VCaP (cell line): ENCODE results near the gene METTL16.

Source experiments
- H3K27ac ChIP-seq: fragments of 450-650 bp; 2 replicates; pipeline ENCODE4 v1.5.1; 2017
- TF ChIP-seq, protein P1 (sequence below): fragments of 450-650 bp; conservative IDR thresholded peaks from 2 replicates; pipeline ENCODE4 v1.5.1; 2017; ENCODE audit warnings: mild to moderate bottlenecking, moderate library complexity

The METTL16 gene

DNA sequence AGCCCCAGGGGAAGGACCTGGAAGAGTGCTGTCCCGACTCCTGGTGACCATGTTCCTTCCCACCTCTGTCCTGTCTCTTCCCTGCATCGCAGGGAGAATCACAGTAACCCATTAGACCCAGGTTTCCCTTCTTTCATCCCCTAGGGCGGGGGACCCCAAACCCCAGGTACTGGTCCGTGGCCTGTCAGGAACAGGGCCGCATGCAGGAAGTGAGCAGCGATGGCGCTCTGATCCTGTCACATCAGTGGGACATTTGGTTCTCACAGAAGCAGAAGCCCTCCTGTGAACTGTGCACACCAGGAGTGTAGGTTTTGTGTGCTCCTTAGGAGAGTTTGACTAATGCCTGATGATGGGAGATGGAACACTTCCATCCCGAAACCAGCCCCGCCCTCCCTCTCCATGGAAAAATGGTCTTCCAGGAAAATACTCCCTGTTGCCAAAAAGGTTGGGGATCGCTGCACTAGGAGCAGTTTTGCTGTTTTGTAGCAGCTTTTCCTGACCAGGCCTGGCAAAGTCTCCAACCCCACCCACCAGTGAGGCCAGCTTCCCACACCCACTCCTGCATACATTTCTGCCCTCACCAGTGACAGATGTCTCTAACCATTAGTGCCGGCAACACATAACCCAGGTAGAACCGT is 121.4 kb downstream of the METTL16 start:
- peak overlapping the region; percentile 24; the same call in 1 of the 2 replicates for H3K27ac ChIP-seq
- TF ChIP-seq, protein P1, sequence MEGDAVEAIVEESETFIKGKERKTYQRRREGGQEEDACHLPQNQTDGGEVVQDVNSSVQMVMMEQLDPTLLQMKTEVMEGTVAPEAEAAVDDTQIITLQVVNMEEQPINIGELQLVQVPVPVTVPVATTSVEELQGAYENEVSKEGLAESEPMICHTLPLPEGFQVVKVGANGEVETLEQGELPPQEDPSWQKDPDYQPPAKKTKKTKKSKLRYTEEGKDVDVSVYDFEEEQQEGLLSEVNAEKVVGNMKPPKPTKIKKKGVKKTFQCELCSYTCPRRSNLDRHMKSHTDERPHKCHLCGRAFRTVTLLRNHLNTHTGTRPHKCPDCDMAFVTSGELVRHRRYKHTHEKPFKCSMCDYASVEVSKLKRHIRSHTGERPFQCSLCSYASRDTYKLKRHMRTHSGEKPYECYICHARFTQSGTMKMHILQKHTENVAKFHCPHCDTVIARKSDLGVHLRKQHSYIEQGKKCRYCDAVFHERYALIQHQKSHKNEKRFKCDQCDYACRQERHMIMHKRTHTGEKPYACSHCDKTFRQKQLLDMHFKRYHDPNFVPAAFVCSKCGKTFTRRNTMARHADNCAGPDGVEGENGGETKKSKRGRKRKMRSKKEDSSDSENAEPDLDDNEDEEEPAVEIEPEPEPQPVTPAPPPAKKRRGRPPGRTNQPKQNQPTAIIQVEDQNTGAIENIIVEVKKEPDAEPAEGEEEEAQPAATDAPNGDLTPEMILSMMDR, result no peak

DNA sequence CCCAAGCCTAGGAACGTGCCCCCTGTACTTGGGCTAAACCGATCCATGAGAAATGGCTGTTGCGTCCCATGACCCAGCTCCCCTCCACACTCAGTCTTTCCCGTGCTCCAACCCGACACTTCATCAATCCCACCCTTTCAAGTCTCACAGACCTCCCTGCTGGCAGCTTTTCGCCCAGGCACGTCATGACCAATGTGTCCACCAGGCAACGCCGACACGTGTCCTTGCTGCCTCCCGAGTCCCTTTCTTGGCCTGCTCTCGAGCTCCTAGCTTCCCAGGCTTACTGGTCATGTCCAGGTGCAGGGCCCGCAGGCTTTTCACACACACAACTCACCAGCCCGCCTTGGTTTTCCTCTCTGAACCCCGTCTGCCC is 123.0 kb downstream of the METTL16 start:
- H3K27ac ChIP-seq, result peak overlapping the region; percentile 24; the same call in 1 of the 2 replicates
- TF ChIP-seq, protein P1, result no peak

DNA sequence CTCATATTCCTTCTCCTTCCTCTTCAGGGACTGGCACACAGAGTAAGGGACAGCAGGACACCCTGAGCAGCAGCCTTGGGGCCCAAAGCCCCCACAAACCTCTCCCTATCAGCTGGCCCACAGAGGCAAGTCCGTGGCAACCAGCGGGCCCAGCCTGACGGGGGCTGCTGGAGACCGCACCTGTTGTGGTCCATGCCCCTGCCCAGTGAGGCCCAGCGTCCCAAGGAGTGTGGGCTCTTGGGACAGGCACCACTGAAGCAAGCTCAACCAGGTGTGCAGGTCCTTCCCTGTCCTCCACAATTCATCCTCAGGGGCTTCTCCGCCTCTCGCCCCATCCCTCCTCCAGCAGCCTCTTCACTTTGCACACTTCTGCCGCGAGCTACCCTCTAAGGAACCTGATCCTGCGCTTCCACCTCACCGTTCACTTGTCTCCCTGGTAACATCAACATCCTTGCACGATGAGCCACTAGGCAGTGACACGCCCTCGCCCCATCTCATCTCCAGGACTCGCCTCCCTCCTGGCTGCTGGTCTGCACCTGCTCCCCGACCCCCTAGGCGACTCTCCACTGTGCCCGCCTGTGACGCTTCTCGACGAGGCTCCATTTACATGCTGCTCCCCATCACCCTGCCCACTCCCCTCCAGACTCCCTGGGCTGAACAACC is 123.5 kb downstream of the METTL16 start:
- TF ChIP-seq, protein P1, result no peak
- H3K27ac ChIP-seq, result peak overlapping the region; percentile 24; the same call in 1 of the 2 replicates

DNA sequence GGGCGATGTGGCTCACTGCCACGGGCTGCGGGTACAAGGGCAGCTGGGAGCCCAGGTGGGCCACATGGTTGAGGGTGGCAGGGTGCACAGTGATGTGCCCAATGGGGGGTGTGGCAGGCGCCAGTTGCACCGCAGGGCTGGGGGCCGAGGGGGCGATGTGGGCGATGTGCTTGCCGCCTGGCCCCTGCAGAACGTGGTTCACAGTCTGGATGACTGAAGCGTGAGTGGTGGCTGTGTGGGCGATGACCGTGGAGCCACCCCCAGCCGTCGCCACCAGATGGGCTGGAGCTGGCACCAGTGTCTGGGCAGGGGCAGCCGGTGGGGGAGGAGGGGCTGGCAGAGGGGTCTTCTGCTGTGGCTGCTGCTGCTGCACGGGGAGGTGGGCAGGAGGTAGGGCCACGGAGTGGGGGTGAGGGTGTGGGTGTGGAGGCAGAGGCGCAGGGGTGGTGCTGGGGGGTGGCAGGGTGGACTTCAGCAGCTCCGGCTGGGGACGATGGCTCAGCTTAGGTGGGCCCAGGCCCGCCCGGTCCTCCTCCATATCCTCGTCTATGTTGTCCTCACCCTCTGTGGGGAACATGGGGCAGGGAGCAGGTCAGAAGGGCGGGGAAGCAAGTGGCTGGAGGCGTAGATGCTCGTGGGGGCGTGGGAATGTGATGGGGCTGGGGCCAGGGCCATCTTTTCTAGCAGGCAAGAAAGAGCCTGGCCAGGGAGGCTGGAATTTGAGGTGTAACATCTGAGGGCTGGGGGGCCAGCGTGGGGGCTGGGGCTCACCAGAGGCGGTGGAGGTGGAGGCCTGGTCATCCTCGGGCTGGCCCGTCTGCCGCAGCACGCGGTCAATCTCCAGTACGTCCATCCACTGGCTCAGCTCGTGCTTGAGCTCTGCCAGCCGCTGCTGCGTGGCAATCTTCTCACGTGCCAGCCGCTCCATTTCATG is 124.3 kb downstream of the METTL16 start:
- TF ChIP-seq, protein P1, result no peak
- 0 out of 2 replicates have a peak overlapping the region, but pooled peaks have one; percentile 20 for H3K27ac ChIP-seq

DNA sequence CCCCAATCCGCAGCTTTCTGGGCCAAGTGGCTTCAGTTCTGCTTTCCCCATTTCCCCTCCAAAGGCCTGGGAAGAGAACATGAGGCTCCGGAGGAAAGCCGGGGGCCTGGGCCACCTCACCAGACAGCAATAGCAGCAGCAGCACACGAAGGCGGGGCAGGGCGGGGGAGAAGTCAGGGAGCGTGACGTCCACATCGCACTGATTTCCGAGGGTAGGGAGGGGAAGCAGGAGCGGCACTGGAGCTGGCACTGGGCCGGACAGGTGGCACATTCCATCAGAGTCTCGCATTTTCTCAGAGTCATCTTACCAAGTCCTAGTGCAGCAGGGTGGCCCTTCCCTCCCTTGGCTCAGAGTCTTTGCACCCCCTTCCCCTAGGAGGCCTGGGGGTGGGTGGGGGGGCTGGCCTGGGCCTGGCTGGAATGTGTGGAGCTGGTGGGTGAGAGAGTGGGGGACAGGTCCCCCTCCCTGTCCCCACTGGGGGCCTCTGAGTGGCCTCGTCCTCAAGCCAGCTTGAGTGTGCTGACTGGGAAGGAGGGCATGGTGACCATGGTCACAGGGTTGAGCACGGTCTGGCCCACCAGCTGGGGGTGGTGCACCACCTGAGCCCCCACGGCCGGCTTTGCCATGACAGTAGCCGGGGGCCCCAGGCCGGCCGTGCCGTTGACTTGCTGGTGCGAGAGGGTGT is 125.1 kb downstream of the METTL16 start:
- TF ChIP-seq, protein P1, result no peak
- peak overlapping the region; percentile 83 for H3K27ac ChIP-seq

DNA sequence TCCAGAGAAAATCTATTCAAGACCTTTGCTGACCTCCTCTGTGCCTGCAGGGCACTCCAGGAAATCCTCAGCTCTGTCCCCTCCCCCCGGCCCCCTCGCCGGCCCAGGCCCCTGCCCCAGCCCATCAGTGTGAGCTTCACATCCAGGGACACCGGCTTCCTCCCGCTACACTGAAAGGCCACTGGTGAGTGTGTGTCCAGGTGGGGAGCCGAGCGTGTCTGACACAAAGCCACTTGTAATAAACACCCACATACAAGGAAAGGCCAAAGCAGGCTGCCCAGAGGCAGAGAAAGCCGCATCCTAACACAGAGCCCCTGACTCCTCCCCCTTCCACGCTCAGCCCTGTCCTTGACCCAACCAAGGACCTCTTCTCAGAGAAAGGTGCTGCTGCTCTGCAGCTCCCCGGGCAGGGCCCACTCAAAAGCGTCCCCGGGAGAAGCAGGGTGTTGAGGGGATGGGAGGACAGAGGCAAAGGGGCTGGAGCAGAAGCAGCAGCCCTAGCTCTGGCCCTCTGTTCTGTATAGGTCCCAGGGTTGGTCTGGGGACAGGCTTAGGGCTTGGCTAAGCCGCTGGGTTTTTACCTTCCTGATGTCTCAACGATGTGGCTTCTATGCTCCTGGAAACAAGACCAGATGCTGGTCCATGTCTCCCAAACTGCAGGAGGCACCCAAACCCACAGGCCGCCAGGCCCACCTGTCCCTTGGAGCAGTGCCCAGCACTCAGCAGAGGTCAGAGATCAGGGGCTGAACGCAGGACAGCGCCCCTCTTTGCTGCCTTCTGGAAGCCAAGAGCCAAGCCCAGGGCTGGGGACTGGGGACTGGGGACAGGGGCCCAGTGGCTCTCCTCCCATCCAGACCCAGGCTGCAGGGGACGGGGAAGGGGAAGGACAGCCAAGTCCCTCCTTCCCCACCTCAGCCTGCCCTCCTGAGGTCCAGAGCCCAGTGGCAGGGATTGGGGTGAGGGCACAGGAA is 126.2 kb downstream of the METTL16 start:
- TF ChIP-seq, protein P1, result no peak
- H3K27ac ChIP-seq, result peak overlapping the region; percentile 83
